Choroid plexus epithelial cell (primary cell): ENCODE measurements around the gene CACNG7.

Experiments
- DNase-seq: peaks from one replicate; pipeline ENCODE4 v3.0.0-alpha.2; 2010; ENCODE audit warnings: low read depth
- H3K4me3 ChIP-seq: 2 replicates; pipeline ENCODE4 v1.5.1; 2011; ENCODE audit warnings: low read depth, mild to moderate bottlenecking, control low read depth, low read length, moderate library complexity
- TF ChIP-seq, protein P1 (sequence below): conservative IDR thresholded peaks from 2 replicates; pipeline ENCODE4 v1.5.1; 2011; ENCODE audit warnings: low read depth, mild to moderate bottlenecking, control low read depth, inconsistent platforms, low read length, moderate library complexity

The CACNG7 gene

DNA sequence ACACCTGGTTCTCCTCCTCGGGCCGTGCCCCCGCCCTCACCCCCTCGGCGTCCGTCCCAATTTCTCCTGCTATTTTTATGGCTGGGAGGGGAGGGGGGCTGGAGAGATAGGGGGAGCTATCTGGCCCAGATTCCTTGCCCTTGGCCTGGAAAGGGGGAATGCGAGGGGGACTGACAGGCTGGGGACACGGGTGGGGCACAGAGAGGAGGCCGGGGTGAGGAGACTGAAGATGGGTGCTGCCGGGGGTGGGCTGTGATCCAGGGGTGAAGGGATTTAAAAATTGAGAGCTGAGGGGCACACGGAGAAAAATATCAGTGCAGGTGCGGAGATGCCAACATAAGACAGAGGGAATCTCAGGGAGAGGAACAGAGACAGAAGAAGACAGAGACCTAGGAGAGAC, 24.8 kb upstream of the CACNG7 start:
- TF ChIP-seq, protein P1, sequence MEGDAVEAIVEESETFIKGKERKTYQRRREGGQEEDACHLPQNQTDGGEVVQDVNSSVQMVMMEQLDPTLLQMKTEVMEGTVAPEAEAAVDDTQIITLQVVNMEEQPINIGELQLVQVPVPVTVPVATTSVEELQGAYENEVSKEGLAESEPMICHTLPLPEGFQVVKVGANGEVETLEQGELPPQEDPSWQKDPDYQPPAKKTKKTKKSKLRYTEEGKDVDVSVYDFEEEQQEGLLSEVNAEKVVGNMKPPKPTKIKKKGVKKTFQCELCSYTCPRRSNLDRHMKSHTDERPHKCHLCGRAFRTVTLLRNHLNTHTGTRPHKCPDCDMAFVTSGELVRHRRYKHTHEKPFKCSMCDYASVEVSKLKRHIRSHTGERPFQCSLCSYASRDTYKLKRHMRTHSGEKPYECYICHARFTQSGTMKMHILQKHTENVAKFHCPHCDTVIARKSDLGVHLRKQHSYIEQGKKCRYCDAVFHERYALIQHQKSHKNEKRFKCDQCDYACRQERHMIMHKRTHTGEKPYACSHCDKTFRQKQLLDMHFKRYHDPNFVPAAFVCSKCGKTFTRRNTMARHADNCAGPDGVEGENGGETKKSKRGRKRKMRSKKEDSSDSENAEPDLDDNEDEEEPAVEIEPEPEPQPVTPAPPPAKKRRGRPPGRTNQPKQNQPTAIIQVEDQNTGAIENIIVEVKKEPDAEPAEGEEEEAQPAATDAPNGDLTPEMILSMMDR: no peak
- no peak overlapping the region for H3K4me3 ChIP-seq
- DNase-seq: no peak

DNA sequence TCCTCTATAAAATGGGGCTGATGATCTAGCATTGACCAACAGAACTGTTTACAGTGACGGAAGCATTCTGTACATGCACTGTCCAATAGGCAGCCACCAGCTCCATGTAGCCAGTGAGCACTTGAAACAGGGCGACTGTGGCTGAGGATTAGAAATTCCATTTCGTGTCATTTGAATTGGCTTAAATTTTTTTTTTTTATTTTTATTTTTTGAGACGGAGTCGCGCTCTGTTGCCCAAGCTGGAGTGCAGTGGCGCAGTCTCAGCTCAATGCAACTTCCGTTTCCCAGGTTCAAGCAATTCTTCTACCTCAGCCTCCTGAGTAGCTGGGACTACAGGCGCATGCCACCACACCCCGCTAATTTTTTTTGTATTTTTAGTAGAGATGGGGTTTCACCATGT, 24.0 kb upstream of the CACNG7 start:
- TF ChIP-seq, protein P1: no peak
- DNase-seq: no peak
- H3K4me3 ChIP-seq: no peak overlapping the region

DNA sequence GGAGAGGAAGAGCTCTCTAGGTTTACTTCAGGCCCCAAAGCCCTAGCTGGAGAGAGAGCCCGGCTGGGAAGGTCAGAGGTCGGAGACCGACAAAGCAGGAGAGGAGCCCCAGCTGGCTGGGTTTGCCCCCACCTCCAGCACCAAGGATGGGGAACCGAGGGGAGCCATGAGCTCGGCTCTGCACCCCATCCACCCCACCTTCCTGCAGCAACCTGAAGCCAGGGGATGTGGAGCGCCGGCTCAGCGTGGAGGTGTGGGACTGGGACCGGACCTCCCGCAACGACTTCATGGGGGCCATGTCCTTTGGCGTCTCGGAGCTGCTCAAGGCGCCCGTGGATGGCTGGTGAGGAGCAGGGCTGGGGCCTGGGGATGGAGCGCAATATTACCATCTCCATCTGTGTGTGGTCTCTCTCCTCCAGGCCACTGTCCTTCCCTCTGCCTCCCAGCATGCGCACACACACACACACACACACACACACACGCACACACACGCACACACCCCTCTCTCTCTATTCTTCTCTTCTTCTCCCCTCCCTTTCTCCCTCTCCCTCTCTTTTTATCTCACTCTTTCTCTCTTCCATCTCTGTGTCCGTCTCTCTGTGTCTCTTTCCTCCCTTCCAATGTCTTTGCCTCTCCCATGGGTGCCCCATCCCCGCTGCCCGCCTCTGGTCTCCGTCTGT, 16.6 kb upstream of the CACNG7 start:
- no peak for DNase-seq
- TF ChIP-seq, protein P1: no peak
- no peak overlapping the region for H3K4me3 ChIP-seq

DNA sequence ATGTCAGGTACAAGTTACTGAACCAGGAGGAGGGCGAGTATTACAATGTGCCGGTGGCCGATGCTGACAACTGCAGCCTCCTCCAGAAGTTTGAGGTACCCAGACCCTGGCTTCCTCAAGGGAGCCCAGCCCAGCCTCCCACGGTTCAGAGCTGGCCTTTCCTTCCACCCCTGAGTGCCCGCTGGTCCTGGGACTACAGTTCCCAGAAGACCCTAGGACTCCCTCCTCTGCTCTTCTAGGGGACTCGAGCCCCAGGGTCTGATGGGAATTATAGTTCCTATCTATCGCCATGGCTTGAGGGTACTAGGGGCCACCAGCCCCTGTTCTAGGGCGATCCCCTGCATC, 16.1 kb upstream of the CACNG7 start:
- TF ChIP-seq, protein P1: no peak
- peak; percentile 30 for DNase-seq
- no peak overlapping the region for H3K4me3 ChIP-seq

DNA sequence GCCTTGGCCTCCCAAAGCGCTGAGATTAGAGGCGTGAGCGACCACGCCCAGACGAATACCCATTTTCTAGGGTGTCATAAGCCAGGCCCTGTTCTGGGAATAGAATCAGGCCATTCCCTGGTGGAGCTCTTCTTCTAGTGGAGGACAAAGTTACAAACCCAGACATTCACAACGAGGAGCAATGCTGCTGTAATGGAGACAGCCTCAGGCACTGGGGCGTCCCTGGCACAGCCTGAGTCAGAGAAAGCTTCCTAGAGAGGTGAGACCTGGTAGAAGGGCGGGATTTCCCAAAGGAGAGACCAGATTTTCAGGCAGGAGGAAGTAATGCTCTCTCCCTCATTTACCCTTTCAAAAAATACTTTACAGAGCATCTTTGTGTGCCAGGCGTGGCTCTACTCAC, 14.4 kb upstream of the CACNG7 start:
- TF ChIP-seq, protein P1: no peak
- H3K4me3 ChIP-seq: no peak overlapping the region
- no peak for DNase-seq

DNA sequence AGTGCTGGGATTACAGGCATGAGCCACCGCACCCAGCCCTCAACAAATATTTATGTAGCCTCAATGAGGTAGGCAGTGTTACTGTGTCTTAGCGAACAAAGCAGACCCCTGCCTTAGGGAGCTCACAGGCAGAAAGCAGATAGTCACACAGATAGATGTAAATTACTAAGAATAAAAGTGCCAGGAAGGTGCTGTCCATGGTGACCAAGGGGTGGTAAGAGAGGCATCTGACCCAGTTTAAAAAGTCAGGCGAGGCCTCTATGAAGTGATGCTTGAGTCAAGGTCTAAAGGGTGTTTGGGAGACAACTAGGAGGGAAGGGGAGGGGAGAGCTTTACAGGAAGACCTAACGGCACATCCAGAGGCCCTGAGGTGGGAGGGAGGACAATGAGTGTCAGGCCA, 12.4 kb upstream of the CACNG7 start:
- H3K4me3 ChIP-seq: no peak overlapping the region
- TF ChIP-seq, protein P1: no peak
- no peak for DNase-seq

- no peak for DNase-seq
- no peak overlapping the region for H3K4me3 ChIP-seq
- TF ChIP-seq, protein P1: no peak
These were observed 11.6 kb upstream of the CACNG7 start for GRCh38 chr19:53897459-53897858.
